GM18858 (cell line): ENCODE data around the gene VEPH1.

Source experiments
- ATAC-seq: cut with Tn5 transposase; IDR thresholded peaks from one replicate; pipeline ENCODE4 v1.9.1; 2021; ENCODE audit not compliant: unreplicated experiment

The VEPH1 gene

DNA sequence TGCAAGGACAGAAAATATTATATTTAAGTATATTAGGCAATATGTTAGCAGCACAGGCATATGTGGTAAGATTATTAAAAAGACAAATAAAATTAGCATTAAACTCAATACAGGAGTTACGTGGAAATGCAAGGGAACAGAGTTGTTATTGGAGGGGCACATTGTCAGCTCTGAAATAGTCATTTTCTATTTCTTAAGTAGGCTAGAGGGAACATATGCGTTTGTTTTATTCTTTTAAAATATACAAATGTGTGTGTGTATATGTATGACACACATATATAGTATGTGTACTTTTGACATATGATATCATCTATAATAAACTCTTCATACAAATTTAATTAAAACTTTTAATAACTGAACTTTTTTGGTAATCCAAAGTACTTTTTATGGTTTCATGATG lies 22.8 kb upstream of the VEPH1 start:
- no peak for ATAC-seq

DNA sequence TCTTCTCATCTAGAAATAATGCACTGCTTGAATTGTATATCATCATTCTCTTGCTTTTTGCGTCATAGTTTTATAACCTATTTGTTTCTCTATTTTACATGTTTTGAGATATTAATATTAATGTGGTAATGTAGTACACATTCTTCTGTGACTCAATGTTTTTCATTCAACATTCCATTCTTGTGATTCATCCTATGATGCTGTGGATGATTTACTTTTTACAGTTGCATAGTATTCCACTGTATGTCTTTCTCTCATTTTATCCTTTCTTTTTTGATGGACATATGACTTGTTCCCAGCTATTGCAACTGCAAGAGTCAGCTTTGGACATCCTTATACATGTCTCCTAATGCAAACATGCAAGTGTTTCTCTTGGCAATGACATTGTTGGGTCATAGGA lies 20.6 kb upstream of the VEPH1 start:
- no peak for ATAC-seq

DNA sequence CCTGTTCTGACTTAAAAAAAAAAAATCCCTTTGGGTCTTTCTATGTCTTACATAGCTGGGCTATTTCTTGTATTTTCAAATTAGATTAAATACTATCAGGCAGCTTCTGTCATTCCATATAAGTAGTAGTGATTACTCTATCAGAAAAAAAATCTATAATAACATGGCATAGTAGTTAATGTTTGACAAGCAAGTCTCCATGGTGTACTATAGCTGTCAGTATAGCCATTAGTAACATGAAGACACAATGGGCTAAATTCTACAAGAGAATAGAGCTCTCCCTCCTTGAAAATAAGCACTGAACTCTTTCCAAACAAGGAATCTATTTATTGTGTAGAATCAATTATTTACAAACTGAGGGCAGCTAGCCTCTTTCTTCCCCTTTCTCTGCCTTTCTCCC lies 19.4 kb upstream of the VEPH1 start:
- ATAC-seq: no peak

DNA sequence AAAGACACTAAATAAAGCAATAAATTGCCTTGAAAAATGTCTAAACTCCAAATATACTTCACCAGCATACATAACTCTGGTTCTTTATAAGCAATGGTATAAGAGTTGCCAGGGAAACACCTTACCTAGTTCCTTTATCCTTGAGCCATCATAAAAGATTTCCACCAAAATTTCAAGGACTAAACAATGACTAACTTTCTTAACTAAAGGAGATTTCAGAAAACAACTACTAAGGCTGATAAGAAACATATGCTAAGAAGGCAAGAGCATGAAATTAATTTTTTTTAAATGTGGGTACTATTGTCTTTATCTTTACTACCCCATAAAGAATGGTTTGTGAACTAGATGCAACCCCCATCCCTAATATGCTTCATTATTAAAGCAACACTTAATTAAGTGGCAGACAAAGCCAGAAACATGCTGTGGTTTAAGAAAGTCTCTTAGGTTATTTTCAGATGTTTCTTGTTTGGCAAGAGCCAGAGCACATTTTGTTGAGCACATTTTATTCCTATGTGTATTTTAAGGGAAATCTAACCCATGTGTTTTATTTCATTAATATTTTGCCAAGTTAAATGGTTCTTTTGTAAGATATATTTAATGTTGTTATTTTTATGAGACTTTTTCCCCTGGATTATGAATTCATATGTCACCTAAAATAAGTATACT lies 17.4 kb upstream of the VEPH1 start:
- ATAC-seq: no peak

DNA sequence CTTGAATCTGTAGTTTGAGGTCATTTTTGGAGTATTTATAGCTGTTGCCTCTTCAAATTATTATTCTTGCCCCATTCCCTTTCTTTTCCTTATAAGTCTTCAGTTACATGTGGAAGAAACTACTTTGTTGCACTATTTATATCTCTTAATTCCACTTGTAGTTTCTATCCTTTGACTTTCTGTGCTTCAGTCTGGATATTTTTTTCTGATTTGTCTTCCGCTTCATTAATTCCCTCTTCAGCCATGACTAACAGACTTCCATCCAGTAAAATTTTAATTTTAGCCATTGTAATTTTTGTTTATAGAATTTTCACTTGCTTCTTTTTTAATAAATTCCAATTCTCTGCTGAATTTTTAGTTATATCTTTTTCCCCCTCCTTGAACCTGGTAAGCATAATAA lies 15.7 kb upstream of the VEPH1 start:
- ATAC-seq: no peak

DNA sequence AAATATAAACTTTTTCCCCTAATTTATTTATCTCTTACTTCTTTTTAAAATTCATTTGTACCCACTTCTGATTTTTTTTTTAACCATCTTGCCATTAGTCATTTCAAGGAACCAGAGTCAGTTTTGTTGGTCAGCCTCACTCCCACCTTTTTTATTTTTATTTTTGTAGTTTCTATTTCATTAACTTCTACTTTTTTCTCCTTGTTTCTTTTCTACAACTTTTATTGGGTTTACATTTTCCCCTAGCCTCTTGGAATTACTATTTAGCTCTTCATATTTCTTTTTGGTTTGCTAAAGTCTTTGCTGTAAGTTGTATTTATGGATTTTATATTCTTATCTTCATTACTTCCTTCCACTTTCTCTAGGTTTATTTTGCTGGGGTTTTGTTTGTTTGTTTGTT lies 13.7 kb upstream of the VEPH1 start:
- no peak for ATAC-seq

DNA sequence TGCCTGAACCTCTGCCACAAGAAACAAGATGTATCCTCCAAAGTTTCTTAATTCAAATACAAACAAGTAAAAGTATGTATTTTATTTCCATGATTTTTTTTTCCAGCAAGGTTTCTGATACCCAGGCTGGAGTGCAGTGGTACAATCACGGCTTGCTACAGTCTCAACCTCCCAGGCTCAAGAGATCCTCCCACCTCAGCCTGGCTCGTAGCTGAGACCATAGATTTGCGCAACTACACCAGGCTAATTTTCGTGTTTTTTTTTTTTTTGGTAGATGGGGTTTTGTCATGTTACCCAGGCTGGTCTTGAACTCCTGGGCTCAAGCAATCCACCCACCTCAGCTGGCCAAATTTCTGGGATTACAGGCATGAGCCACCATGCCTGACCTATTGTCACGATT lies 12.2 kb upstream of the VEPH1 start:
- no peak for ATAC-seq

DNA sequence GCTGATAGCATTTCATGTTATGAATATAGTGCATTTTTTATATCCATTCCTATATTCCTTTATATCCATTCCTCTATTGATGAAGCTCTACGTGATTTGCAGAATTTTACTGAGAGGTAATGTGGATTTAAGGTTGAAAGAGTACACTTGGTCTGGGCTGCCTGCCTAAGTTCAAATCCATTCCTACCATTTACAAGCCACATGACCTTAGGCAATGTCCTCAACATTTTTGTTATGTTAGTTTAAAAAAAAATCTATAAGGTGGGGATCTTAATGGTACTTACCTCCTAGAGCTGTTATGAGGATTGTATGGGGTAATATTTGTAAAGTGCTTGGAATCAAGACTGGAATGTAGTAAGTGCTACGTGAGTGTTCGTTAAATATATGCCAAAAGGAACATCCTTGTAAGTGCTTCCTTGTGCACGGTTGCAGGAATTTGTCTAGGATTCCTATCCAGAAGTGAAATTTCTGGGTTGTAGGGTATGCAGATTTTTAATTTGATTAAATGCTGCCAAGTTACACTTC lies 11.2 kb upstream of the VEPH1 start:
- ATAC-seq: no peak

DNA sequence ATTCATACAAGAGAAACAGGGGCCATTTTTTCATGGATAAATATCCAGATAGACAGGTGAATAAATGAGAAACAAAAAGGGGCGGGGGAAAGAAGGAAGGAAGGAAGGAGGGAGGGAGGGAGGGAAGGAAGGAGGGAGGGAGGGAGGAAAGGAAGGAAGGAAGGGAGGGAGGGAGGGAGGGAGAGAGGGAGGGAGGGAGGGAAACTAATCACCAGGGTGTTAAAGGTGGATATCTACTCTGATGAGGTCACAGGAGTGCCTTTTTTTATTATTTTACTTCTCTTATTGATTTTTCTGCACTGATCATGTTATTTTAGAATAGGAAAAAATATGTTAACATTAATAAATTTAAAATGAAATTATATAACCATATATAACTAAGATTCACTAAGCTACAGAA lies 10.4 kb upstream of the VEPH1 start:
- no peak for ATAC-seq

DNA sequence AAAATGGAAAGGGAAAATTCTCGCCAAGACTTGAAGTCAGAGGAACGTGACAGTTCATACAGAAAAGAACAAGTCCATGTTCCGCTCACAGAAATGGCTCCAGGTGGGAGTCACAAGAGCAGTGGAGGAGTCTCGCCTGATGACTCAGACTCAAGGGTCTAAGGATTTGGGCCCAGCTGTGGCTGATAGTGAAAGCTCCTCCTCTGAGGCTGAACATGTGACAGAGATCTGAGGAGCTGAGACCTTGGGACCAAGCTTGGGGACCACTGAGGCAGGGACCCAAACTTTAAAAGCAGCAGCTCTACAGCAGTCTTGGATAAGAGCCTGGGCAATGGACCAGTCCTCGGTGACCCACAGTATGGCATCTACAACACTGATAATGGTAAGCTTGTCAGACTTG lies 9.3 kb upstream of the VEPH1 start:
- no peak for ATAC-seq

DNA sequence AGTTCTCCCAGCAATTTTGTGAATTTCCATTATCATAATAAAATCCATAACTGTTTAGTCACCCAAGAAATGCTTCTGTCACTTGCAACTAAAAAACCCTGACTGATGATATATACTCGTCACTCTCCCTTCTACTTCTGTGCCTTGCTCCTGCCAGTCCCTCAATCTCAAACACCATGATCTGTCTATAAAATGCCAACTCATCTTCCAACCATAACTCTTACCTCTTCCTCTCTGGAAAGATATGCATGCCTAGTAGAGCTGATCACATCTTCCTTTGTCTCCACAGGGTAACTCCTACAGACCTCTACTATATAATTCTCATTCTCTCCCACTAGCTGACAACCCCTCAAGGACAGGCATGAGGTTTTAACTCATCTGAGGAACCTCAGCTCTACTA lies 5.2 kb upstream of the VEPH1 start:
- no peak for ATAC-seq

DNA sequence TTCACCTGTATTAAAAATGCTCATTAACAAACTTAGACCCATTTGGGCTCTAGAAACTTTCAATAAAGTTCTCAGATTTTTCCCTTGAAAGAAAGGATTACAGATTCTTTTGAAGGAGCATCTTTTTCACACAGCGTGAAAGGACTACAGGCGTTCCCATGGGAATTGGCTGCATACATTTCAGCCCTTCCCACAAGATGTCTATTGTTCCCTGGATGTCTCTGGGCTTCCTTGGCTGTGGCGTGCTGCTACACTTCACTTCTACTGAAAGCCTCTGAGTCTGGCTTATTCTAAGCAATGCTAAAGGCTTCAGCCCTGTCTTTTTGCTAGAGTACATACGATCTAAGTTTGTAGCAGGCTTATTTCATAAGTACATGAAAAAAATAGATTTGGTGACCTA lies 1.4 kb downstream of the VEPH1 start:
- ATAC-seq: no peak

DNA sequence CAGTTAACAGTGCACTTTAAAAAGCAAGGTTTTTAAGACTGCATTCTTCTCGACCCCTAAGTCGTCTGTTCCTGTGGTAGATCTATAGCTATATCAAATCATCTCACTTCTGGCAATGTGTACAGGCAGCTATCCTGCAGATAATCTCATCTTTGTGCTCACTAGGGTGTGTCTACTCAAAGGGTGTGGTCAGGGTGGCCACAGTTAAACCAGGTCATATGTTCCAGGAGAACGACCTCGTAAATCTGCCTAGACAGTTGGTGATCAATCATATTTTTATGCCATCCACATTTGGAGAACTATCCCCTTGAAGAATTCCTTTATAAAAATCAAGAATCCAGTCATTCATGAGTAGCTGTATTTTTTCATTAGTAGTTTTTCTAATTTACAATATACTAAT lies 3.0 kb downstream of the VEPH1 start:
- ATAC-seq: no peak

DNA sequence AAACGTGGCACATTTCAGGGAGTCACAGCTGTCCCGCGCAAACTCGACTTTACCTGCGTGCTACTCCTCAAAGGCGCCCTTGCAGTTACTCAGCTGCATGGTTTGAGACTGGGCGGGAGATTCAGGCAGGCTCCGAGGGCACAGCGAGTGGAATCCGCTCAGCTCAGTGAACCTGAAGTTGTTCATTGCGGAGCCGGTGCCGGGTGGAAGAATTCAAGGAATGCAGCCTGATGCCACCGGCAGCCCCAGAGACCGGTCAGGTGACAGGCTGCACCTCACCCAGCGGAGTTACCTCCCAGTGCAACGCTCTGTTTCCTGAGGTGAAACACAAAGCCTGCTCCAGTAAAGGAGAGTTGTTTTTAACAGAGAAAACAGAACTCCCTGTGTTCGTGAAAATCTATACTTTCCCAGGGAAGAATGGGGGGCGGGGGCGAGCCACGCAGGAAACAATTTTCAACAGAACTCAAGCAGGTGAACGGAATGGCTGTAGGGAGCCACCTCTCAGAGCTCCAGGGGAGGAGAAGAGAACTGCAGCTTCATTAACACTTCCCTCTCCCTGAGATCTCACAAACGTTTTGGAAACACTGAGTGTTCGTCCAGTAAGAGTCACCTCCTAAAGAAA lies 3.8 kb downstream of the VEPH1 start:
- no peak for ATAC-seq

DNA sequence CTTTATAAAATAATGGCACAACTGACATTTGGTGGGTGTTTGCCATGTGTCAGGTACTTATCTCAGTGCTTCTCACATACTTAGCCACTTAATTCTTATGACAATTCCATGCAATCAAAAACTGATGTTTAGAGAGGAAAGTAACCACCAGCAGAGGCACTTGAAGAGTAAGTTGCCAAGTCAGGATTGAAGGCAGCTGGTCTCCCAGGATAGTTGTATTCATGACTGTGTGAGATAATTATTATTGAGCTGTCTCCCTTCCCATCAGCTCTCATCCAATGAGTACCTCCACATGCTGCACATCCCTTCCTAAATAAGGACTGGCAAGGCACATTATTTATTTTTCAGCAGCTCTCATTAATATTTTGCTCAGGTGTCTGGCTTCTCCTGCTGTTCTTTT lies 4.8 kb downstream of the VEPH1 start:
- no peak for ATAC-seq

DNA sequence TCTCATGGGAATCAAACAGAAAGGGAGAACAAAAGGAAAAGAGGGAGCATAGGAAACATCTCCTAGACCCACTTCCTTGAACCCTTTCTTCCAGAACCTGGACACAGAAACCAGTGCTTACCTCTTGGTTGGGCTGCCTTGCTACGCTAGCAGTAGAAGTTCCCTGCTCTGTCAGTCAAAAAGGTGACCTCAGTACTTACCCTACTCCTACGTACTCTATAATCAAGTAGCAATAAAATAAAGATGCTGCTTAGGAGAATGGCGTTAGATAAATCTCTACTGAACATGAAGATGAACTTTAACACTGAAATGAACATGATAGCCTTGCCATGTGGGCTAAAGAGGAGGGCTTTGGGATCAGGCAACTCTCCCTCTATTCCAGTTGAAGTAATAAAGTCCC lies 7.4 kb downstream of the VEPH1 start:
- ATAC-seq: no peak

DNA sequence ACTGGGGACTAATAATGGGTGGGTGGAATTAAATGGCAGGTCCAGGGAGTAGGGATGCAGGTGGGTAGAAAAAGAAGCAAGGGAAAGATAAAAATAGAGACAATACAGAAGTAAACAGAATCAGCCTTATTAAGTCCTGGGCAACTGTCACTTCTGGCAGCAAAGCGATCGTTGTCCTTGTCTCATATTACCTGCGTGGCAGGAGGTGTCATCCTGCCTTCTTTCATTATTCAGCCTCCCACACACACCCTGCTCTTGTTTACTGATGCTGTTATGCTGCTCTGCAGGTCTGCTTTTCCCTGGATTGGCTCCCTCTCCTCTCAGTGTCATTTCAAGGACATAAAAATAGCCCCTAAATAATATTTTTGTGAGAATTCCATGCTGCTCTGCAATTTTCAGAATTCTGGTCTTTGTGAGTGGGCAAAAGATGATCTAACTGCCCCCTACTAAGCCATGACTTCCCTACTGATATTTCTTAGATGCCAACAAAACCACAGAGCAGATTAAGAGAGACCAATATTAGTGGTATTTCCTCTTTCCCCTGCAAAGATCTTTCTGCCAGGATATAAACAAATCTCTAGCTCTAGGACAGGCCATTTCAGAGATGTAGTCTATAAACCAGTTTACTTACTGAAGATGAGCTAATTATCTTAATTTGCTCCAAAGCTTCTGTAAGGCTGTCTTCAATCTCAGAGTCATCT lies 8.5 kb downstream of the VEPH1 start:
- ATAC-seq: no peak

DNA sequence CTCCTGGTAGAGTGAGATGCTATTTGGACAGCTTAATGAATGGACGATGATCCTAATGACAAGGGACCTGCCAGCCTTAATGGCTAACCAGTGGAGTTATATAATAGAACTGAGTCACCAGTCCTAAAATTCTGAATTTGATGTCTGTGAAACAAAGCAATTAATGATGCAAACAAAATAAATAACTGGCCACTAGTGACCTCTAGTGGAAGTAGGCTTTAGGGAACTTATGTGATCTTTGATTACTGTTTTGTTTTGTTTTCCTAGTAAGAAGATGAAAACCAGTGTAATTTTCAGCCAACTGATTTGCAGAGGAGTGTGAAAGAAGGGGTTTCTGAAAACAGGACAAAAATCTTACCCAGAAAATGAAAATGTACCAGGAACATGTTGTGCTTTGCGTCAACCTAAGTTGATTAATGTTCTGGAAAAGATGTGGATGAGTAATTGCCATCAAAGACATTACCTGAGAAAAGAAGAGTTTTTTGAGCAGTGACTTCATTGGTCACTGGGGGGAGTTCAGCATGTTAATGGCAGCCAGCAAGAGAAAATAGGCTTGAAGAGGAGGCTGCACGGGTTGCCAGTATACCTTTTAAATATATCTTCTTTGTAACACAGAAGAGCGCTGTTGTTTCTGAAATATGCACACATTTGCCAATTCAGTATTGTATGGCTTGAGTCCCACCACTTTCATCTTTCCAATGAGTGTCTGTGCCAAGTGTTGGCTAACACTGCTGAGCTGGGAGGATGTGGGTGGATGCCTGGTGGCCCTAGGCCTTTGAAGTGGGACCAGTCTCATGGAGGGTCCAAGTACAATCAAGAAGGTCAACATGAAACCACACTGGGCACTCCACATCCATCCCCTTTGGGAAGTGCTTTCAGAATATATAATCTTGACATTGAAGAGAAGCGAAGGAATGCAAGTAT lies 9.3 kb downstream of the VEPH1 start:
- ATAC-seq: no peak

DNA sequence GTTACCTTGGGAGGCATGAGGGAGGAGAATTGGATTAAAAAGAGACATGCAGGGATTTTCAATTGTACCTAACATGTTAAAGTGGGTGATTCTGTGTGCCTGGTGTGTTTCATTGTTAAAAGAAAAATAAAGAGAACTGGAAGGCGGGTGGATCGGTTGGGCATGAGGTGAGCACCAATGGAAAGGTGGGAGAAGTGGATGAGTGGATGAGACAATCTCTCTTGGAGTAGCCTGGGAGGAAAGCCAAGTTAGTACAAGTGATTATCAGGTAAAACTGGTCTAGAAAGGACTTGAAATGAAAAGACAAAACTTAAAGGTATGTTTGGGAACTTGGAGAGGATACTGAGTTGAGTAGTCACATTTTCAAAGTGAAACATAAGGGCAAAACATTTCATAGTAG lies 12.1 kb downstream of the VEPH1 start:
- ATAC-seq: no peak

DNA sequence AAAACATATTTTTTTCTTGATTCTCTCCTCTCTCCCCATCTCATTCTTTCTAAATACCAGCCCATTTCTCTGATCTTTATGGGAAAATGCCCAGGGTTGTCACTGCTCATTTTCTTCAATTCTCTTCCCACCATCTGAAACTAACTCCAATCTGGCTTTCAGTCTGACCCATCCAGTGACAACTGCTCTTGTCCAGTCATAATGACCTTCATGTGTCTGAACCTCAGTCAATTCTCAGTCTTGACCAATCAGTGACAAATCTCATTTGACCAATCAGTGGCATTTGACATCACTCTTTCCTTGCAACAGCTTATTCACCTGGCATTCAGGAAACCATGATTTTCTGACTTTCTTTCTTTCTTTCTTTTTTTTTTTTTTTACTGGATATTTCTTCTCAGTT lies 15.1 kb downstream of the VEPH1 start:
- ATAC-seq: no peak

DNA sequence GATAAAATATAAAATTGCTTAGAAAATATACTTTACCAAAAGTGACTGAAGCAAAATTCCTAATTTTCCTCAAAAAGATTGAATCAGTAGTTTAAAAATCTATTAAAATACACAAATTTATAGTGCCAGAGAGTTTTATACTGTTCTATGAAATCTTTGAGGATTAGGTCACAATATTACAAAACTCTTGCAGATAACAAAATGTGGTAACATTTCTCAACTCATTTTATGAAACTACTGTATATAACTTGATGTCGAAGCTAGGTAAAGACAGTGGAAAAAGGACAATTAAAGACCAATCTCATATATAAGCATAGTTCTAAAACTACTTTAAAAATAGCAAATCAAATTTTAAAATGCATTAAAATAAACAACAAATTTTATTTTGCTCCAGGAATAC lies 15.9 kb downstream of the VEPH1 start:
- no peak for ATAC-seq
